ENCODE data around the gene RBBP8. TPM values are rescaled to one million over a fixed set of nuclear protein-coding genes. Genes with fewer than 3 reads are reported as not detected.

The RBBP8 gene
- total RNA-seq, 2 donors from 2014 or later: 7.9 to 9.2 TPM

DNA sequence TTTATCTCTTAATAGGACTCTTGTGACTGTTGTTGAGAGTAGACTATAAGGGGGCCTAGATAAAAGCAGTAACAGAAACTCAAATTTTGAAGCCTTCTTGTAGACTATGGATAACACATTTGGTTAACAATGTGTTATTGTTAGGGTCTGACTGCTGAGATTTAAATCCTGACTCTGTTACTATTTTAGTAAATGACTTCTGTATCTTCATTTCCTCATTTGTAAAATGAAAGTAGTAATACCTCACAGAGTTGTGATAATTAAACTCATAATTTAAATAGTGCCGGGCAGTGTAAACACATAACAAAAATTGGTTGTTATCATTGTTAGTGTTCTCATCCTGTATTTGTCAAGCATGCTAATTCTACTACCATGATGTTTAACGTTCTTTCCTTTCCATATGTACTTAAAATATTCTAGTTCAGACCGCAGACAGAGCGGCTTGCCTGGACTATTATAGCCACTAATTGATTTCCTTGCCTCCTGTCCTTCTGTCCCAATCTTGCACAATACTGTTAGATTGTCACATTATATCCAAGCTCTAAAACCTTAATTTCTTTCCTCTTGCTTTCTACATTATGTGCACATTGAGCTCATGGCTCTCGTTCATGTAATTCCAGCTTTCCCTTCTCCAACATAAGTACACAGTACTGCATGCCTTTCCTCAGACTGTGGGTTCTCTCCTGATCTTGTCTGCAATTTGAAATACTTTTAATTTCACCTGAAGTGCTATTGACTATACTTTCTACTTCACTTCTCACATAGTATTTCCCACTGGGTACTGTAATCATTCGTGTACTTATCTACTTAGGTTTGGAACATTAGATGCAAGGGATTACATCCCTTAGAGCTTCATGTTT, 48.4 kb downstream of the RBBP8 start:
- intact Hi-C loops (cut with DNase I): loop anchor here in 1 of 2 donors (5.0 kb wide), 3 partner anchors 49 to 184 kb away; partner anchors contain the start of gene RBBP8
- ATAC-seq (no peak), DNase-seq (no peak)

DNA sequence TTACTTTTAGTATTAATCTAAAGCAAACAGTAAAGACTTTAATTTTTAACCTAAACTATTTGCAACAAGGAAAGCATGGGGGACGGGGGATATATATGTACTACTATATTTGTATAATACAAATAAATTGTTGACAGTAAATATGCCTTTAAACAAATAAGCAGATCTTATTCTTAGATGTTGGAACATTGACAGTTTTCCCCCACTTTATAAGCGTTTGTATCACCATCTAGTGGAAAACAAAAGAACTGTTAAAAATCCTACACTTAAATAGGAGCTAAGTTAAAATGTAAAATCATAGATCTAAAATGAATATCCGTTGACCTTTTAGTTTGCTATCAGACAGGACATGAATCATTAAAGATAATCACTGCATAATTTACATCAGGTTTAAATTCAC, 50.0 kb downstream of the RBBP8 start:
- ATAC-seq: no peak
- intact Hi-C loops (cut with DNase I): loop anchor here in 1 of 2 donors (5.0 kb wide), 3 partner anchors 51 to 186 kb away; partner anchors contain the start of gene RBBP8
- DNase-seq: no peak

DNA sequence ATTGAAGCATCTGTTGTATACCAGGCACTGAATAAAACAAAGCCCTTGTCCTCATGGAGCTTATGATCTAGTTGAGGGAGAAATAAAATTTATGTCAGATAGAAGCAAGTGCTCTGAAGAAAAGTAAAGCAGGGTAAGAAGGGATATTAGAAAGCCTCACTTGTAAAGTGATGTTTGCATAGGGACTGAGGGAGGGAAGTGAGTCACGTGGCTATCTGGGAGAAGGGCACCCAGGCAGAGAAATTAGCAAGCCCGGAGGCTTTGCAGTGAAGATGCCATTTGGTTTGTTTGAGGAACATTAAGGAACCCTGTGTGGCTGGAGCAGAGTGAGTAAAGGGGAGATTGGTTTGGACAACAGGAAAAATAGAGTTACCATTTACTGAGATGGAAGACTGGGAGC, 52.1 kb downstream of the RBBP8 start:
- no peak for ATAC-seq
- no peak for DNase-seq
- intact Hi-C loops (cut with DNase I): no loop called here

DNA sequence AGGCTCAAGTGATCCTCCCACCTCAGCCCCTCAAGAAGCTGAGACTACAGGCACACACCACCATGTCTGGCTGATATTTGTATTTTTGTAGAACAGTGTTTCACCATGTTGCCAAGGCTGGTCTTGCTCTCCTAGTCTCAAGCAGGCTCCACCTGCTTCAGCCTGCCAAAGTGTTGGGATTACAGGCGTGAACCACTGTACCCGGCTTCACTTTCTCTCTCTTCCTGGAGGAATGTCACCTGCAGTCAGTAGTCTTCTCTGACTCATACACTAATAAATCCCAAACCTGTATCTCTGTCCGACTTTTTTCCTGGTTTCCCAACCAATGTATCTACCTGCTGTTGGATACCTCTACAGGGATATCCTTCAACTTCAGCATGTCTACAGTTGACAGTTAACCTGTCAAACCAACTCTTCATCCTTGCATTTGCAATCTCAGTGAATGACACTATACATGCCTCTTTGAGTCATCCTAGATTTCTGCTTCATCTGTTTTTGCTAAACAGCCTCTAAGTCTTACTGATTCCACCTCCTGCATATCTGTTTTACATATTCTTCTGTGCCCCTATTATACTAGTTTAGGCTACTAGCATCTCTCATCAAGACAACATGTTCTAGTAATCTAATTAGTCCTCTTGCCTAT, 54.5 kb downstream of the RBBP8 start:
- intact Hi-C loops (cut with DNase I): no loop called here
- ATAC-seq (no peak), DNase-seq (no peak)

DNA sequence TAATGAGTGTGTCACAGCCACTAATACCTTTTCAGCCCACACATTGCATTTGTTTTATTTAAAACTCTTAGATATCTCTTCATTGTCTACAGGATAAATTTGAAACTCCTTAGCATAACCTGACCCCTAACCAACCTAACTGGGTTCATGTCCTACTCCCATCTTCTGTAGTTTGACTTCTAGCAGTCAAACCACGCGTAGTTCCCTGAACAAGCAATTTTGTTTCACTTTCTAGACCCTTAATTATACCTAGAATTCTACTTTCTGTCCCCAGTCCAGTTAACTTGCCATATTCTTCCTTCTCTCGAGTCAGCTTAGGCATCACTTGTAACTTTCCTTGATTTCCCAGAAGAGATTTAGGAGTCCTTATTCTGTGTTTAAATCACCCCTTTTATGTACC, 55.1 kb downstream of the RBBP8 start:
- ATAC-seq: no peak
- intact Hi-C loops (cut with DNase I): no loop called here
- no peak for DNase-seq

DNA sequence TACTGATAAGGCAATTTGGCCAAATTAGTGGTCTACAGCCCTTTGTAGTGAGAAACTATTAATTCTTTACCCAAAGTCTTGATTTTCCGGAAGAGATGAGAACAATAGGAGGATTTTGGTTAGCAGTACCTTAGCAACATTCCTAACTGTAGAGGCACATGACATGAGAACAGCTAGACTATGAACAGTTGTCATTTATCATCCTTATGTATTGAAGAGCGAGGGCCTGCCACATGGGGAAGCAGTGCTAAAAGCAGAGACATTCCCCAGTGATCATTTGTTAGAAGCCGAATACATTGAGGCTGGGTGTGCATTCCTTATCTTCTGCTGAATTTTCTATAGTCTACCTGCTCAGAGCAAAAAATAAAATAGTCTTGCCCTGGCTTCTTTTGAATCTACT, 65.2 kb downstream of the RBBP8 start:
- intact Hi-C loops (cut with DNase I): no loop called here
- DNase-seq: no peak
- no peak for ATAC-seq

DNA sequence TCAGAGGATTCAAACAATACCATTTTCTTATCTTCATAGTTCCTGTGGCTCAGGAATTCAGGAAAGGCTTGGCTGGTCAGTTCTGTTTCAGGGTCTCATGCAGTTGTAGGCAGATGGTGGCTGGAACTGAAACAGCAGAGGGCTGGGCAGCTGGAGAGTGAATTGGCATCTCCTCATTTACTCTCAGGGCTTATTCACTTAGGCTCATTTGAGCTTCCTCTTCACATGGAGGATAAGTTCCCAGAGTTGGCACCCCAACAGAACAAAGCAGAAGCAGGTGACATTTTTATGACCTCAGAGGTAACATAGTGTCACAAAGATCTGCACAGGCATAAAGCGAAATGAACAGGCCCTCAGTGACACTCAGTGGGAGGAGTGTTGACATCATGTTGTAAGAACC, 66.1 kb downstream of the RBBP8 start:
- ATAC-seq: no peak

DNA sequence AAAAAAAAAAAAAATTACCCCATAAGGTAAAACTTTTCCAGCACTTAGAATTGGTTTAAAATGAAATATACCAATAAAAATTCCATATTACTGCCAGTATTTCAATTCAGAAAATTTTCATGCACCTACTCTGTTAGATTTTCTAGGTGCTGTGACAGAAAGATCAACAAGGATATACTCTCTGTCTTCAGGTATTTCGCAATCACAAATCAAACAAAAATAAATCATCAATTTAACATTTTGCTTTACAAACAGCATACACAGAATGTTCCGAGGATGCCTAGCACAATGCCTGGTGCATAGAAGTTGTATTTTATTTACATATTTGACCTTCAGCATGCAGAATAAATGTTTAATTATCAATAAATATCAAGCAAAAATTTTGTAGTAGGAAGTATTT, 66.5 kb downstream of the RBBP8 start:
- no peak for DNase-seq
- intact Hi-C loops (cut with DNase I): no loop called here
- no peak for ATAC-seq

More for the DNA sequence above, 66.1 kb downstream of the RBBP8 start:
- intact Hi-C loops (cut with DNase I): no loop called here
- DNase-seq: no peak

DNA sequence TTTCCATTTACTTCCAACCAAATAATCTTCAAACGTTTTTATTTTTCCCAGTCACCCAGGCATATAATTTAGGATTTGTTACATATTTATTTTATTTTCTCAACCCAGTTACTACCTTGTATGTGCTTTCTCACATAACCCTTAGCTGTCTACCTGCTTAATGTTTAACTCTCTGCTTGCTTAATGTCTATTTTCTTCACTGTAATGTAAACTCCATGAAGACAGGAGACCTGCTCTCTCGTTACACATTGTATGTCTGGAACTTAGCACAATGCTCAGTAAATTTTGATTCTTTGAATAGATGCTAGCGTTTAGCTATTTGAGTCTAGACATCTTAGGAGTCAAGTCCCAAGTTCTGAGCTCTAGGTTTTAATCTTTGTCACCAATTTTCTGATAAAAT, 70.2 kb downstream of the RBBP8 start:
- ATAC-seq: no peak
- intact Hi-C loops (cut with DNase I): no loop called here
- DNase-seq: no peak

DNA sequence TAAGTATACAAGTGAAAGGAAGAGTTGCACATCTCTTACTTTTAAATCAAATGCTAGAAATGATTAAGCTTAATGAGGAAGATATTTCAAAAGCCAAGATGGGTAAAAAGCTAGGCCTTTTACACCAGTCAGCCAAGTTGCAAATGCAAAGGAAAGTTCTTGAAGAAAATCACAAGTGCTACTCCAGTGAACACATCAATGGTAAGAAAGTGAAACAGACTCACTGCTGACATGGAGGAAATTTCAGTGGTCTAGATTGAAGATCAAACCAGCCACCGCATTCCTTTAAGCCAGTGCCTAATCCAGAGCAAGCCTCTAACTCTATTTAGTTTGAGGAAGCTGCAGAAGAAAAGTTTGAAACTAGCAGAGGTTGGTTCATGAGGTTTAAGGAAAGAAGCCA, 79.1 kb downstream of the RBBP8 start:
- intact Hi-C loops (cut with DNase I): no loop called here
- ATAC-seq (no peak), DNase-seq (no peak)

DNA sequence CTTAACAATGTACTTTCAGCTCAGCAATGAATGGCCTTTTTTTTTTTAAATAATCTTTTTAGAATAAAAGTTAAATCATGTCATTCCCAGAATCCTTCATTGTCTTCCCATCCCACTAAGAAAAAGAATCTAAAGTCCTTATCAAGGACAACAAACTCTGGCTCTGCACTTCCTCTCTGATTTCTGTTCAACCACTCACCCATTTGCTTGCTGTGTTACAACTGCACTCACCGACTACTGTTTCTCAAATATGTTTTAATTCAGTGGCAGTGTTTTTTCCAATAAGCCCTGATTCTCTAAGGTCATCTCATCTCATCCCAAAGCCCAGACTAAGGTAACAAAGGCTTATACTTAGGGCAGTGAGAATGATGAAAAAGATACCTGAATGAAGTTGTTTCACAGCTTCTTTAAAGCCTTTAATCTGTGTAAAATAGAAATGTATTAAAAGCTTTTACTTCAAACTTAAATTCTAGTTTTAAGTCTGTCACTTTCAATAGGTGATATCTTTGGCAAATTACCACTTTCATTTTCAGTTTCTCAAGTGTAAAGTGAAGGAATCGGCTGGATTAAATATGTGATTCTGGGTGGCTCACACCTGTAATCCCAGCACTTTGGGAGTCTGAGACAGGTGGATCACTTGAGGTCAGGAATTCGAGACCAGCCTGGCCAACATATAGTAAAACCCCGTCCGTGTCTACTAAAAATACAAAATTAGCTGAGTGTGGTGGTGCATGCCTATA, 87.6 kb downstream of the RBBP8 start:
- no peak for ATAC-seq
- intact Hi-C loops (cut with DNase I): no loop called here

DNA sequence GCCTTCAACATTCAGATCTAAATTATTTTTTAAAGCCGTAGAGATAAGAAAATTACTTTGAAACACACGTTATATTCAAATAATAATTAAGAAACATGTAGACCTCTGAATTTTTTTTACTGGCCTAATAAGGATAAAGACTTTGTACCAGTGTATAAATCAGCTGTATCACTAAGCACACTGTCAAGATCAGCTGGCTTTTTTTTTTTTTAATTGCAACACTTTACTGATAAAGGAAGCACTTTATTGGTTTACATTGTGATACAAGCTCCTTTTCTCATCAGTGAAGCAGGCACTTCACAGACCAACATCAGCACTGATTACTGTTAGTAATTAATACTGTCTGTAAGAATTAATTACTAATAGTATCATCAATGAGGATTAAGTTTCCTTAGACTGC, 88.5 kb downstream of the RBBP8 start:
- DNase-seq (no peak), ATAC-seq (no peak)
- intact Hi-C loops (cut with DNase I): no loop called here

More for the DNA sequence above, 87.6 kb downstream of the RBBP8 start:
- no peak for DNase-seq

DNA sequence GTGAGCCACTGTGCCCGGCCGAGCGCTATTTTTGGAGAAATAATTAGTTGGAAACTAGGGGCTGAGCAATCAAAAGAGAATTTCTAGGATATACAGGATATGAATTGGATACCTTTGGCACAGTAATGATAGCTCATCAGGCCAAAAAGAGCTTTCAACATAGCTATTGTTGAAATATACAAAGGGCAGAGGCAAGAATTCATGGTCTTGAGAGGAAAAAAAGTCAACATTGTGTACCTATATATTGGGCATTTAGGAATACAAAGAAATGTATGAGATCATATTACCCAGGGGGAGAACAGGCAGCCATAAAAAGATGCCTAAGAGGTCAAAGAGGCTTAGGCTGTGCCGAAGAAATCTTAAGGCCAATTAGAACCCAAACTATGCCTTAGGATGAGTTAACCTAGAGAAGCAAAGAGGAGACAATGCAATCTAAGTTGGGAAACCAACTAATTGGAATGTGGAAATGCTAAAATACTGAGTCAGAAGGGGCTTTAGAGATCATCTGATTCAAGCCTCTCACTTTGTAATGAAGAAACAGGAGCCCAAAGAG, 99.0 kb downstream of the RBBP8 start:
- peak in 1 of 2 donors; percentile 33 for ATAC-seq
- no peak for DNase-seq
- intact Hi-C loops (cut with DNase I): loop anchor here in 1 of 2 donors (5.0 to 10.0 kb wide), 2 partner anchors 343 to 380 kb away; no protein-coding TSS in a partner anchor

DNA sequence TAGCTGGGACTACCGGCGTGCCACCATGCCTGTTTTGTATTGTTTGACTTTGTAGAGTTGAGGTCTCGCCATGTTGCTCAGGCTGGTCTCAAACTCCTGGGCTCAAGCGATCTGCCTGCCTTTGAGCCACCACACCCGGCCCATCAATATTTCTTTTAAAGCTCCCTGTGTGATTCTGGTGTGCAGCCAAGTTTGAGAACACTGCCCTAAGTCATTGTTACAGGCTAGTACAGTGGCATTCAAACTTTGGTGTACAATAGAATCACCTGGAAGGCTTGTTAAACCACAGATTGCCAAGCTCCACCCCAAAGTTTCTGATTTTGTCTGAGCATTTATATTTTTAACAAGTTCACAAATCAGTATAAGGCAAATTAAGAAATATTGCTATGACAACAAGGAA, 99.9 kb downstream of the RBBP8 start:
- ATAC-seq: no peak
- intact Hi-C loops (cut with DNase I): loop anchor here in 1 of 2 donors (5.0 to 10.0 kb wide), 2 partner anchors 342 to 379 kb away; no protein-coding TSS in a partner anchor

DNA sequence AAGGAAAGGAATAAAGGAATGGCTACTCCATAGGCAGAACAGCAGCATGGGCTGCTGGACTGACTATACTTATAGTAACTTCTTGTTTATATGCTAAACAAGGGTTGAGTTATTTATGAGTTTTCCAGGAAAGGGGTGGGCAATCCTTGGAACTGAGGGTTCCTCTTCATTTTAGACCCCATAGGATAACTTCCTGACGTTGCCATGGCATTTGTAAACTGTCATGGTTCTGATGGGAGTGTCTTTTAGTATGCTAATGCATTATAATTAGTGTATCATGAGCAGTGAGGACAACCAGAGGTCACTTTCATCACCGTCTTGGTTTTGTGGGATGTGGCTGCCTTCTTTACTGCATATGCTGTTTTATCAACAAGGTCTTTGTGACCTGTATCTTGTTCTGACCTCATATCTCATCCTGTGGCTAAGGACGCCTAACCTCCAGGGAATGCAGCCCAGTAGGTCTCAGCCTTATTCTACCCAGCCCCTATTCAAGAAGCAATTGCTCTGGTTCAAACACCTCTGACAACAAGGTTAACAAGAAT, 103.6 kb downstream of the RBBP8 start:
- DNase-seq (no peak), ATAC-seq (no peak)
- intact Hi-C loops (cut with DNase I): loop anchor here in 1 of 2 donors (10.0 kb wide), 1 partner anchor 338 kb away; no protein-coding TSS in a partner anchor

More for the DNA sequence above, 99.9 kb downstream of the RBBP8 start:
- no peak for DNase-seq

DNA sequence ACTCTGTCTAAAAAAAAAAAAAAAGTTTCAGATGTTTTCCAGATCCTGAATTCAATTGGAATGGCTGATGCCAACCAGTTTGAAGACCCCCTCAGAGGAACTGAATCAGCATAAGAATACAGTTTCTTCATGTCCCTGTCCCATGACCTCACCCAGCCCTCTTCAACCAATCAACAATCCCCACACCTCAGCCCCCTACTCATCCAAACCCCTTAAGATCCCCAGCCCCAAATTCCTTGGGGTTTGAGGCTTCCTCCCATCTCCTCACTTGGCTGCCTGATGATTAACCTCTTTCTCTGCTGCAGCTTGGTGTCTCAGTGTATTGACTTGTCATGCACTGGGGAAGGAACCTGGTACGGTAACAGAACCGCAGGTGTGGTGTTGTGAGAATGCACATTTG, 104.5 kb downstream of the RBBP8 start:
- intact Hi-C loops (cut with DNase I): loop anchor here in 1 of 2 donors (10.0 kb wide), 1 partner anchor 337 kb away; no protein-coding TSS in a partner anchor

DNA sequence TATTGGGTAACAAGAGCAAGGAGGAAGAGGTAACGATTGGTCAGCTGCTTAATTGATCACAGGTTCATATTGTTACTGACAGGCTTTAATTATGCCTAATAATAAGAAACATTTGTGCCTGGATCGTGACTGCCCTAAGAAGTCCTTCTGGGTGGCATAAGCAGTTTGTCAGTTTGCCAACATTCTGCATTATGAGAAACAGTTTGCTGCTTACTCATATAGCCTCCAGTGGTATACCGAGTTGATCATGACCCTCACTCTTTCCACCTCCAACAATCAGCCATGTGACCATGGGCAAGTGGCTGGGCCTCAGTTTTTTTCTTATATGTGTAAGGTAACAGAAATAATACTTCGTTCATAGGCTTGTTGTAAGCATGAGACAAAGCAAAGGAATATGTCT, 105.6 kb downstream of the RBBP8 start:
- intact Hi-C loops (cut with DNase I): loop anchor here in 1 of 2 donors (10.0 kb wide), 1 partner anchor 336 kb away; no protein-coding TSS in a partner anchor
- no peak for DNase-seq
- ATAC-seq: no peak

More for the DNA sequence above, 104.5 kb downstream of the RBBP8 start:
- ATAC-seq: no peak
- DNase-seq: no peak

DNA sequence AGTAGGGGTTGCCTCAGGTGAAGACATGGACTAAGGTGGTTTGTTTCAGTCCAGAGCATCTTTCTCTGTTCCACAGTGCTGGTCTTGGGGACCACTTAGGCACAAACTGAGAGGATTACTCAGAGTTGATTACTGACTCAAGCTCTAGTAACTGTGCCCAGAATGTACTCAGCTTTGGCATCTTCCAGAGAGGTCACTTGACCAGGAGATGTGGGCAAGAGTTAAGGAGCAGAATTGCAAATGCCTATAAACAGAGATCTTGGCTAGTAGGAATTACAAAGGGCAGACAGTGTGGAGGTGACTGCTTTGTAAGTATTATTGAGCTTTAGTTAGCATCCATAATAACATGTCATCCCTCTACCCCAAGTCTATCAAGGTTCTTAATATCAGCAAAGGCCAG, 109.0 kb downstream of the RBBP8 start:
- intact Hi-C loops (cut with DNase I): loop anchor here in 1 of 2 donors (10.0 kb wide), 1 partner anchor 343 kb away; no protein-coding TSS in a partner anchor
- ATAC-seq (no peak), DNase-seq (no peak)
